Measurements from ENCODE around the gene NFIX.

The NFIX gene

GRCh38 chr19:13117772-13118423 lies 122.6 kb downstream of the NFIX start, which contains the start of gene NACC1:
TSS of gene NACC1 (plus strand) at chr19:13118264. CDS start at chr19:13135208, 16,944 bp downstream.
- peak; percentile 86 for DNase-seq (ENCODE audit: low read depth, low spot score)
- no peak for TF ChIP-seq CTCF (IDR thresholded peaks at IDR 0.05; ENCODE audit: low read depth, low read length)
- in situ Hi-C loops (cut with HindIII; ENCODE audit: low sequenced_read_pairs) = no loop called here
- H3K4me3 ChIP-seq (ENCODE audit: low read depth, low read length) = peak within 1 kb of the TSS; percentile 99

- in situ Hi-C loops (cut with HindIII; ENCODE audit: low sequenced_read_pairs) = no loop called here
- no peak for TF ChIP-seq CTCF (IDR thresholded peaks at IDR 0.05; ENCODE audit: low read depth, low read length)
- peak overlapping the region; percentile 82 for H3K4me3 ChIP-seq (ENCODE audit: low read depth, low read length)
- peak; percentile 34 for DNase-seq (ENCODE audit: low read depth, low spot score)
Observed at GRCh38 chr19:13118424-13119193, 123.3 kb downstream of the NFIX start.

GRCh38 chr19:13119627-13120026 lies 124.4 kb downstream of the NFIX start:
- no peak for TF ChIP-seq CTCF (IDR thresholded peaks at IDR 0.05; ENCODE audit: low read depth, low read length)
- H3K4me3 ChIP-seq (ENCODE audit: low read depth, low read length) = peak overlapping the region; percentile 82
- in situ Hi-C loops (cut with HindIII; ENCODE audit: low sequenced_read_pairs) = no loop called here
- DNase-seq (ENCODE audit: low read depth, low spot score) = no peak

- no peak for TF ChIP-seq CTCF (IDR thresholded peaks at IDR 0.05; ENCODE audit: low read depth, low read length)
- DNase-seq (ENCODE audit: low read depth, low spot score) = no peak
- in situ Hi-C loops (cut with HindIII; ENCODE audit: low sequenced_read_pairs) = no loop called here
- no peak overlapping the region for H3K4me3 ChIP-seq (ENCODE audit: low read depth, low read length)
Observed at GRCh38 chr19:13120031-13120430, 124.8 kb downstream of the NFIX start.

GRCh38 chr19:13120817-13121216 lies 125.5 kb downstream of the NFIX start:
- DNase-seq (ENCODE audit: low read depth, low spot score) = peak; percentile 72
- in situ Hi-C loops (cut with HindIII; ENCODE audit: low sequenced_read_pairs) = no loop called here
- no peak for TF ChIP-seq CTCF (IDR thresholded peaks at IDR 0.05; ENCODE audit: low read depth, low read length)
- no peak overlapping the region for H3K4me3 ChIP-seq (ENCODE audit: low read depth, low read length)

- H3K4me3 ChIP-seq (ENCODE audit: low read depth, low read length) = no peak overlapping the region
- in situ Hi-C loops (cut with HindIII; ENCODE audit: low sequenced_read_pairs) = no loop called here
- no peak for DNase-seq (ENCODE audit: low read depth, low spot score)
Observed at GRCh38 chr19:13121551-13122274, 126.4 kb downstream of the NFIX start.

More at GRCh38 chr19:13121551-13122274, 126.4 kb downstream of the NFIX start:
- no peak for TF ChIP-seq CTCF (IDR thresholded peaks at IDR 0.05; ENCODE audit: low read depth, low read length)

All from astrocyte of the spinal cord (primary cell).